IMR-90 (cell line): Measurements from ENCODE around the gene FHDC1. TPM values are rescaled to one million over a fixed set of nuclear protein-coding genes. Genes with fewer than 3 reads are reported as not detected.

Experiments
- ATAC-seq: fragments of 200-7000 bp; cut with Tn5 transposase; 2 replicates; pipeline ENCODE4 v1.9.1; 2020; ENCODE audit warnings: low read depth, mild to moderate bottlenecking, moderate library complexity
- BruUV-seq: library from RNA; stranded (reverse); fragments of 400-500 nt; replicated peaks from 2 replicates; lab custom pipeline; 2021; lab: Mats Ljungman, UMichigan
- CTCF ChIA-PET: fragments of 300-600 bp; formaldehyde crosslinking; extraction: SDS; loops from one replicate; lab custom pipeline; 2021; ENCODE audit warnings: antibody characterized with exemption; lab: Yijun Ruan, JAX
- POLR2A ChIA-PET: fragments of 300-600 bp; sonication (Branson Sonifier 250); formaldehyde crosslinking; loops from one replicate; lab custom pipeline; 2022; ENCODE audit warnings: antibody characterized with exemption; ENCODE audit not compliant: unreplicated experiment; lab: Charles Lee
- DNase-seq: peaks from one replicate; pipeline ENCODE4 v3.0.0; 2013
- H2AFZ ChIP-seq: replicated peaks from 2 replicates; pipeline ENCODE3; 2013; ENCODE audit warnings: low read length, mild to moderate bottlenecking; ENCODE audit not compliant: poor library complexity
- H2AK5ac ChIP-seq: 2 replicates; pipeline ENCODE4 v1.6.1; 2013; ENCODE audit warnings: low read depth, low read length, inconsistent platforms
- H2AK9ac ChIP-seq: replicated peaks from 2 replicates; pipeline ENCODE3; 2013; ENCODE audit warnings: mild to moderate bottlenecking, low read depth, low read length, moderate library complexity; ENCODE audit not compliant: poor library complexity
- H2BK120ac ChIP-seq: 2 replicates; pipeline ENCODE4 v1.6.1; 2013; ENCODE audit warnings: low read depth, low read length, inconsistent platforms
- H2BK15ac ChIP-seq: 3 replicates; pipeline ENCODE4 v1.6.1; 2013; ENCODE audit warnings: low read depth, low read length, inconsistent platforms
- H2BK20ac ChIP-seq: 2 replicates; pipeline ENCODE4 v1.6.1; 2013; ENCODE audit warnings: low read depth, mild to moderate bottlenecking, inconsistent platforms, low read length, moderate library complexity
- H2BK5ac ChIP-seq: 2 replicates; pipeline ENCODE4 v1.6.1; 2013; ENCODE audit warnings: mild to moderate bottlenecking, low read depth, low read length, inconsistent platforms; ENCODE audit not compliant: poor library complexity, severe bottlenecking
- H3K14ac ChIP-seq: replicated peaks from 2 replicates; pipeline ENCODE4 v1.6.1; 2013; ENCODE audit warnings: low read depth, low read length, inconsistent platforms
- H3K18ac ChIP-seq: 2 replicates; pipeline ENCODE4 v1.6.1; 2013; ENCODE audit warnings: low read depth, low read length, control low read depth
- H3K23ac ChIP-seq: 2 replicates; pipeline ENCODE4 v1.6.1; 2013; ENCODE audit warnings: low read depth, low read length, inconsistent platforms
- H3K27ac ChIP-seq: 2 replicates; pipeline ENCODE4 v1.5.1; 2013; ENCODE audit warnings: mild to moderate bottlenecking, control low read depth, low read length; ENCODE audit not compliant: insufficient read depth
- H3K27me3 ChIP-seq: 2 replicates; pipeline ENCODE4 v1.6.1; 2013; ENCODE audit warnings: low read length; ENCODE audit not compliant: control insufficient read depth, insufficient read depth
- H3K36me3 ChIP-seq: 2 replicates; pipeline ENCODE4 v1.6.1; 2013; ENCODE audit warnings: low read length, mixed read lengths; ENCODE audit not compliant: control insufficient read depth, insufficient read depth
- H3K4ac ChIP-seq: 2 replicates; pipeline ENCODE4 v1.6.1; 2013; ENCODE audit warnings: low read depth, low read length, inconsistent platforms
- H3K4me1 ChIP-seq: 2 replicates; pipeline ENCODE4 v1.6.1; 2013; ENCODE audit warnings: low read length, mixed read lengths; ENCODE audit not compliant: control insufficient read depth, insufficient read depth
- H3K4me2 ChIP-seq: 2 replicates; pipeline ENCODE4 v1.6.1; 2013; ENCODE audit warnings: low read depth, mild to moderate bottlenecking, control low read depth, low read length, moderate library complexity
- H3K4me3 ChIP-seq: 2 replicates; pipeline ENCODE4 v1.5.1; 2013; ENCODE audit warnings: low read depth, mild to moderate bottlenecking, control low read depth, low read length, moderate library complexity; ENCODE audit not compliant: insufficient read depth
- H3K56ac ChIP-seq: 2 replicates; pipeline ENCODE4 v1.6.1; 2013; ENCODE audit warnings: low read length, inconsistent platforms; ENCODE audit not compliant: insufficient read depth; ENCODE audit errors: extremely low read depth
- H3K79me1 ChIP-seq, 2 experiments: 2 replicates each; pipeline ENCODE4 v1.6.1; 2013; ENCODE audit warnings: low read length in 2 of 2, inconsistent platforms in 1 of 2, low read depth in 1 of 2
- H3K9ac ChIP-seq: 2 replicates; pipeline ENCODE4 v1.6.1; 2013; ENCODE audit warnings: low read depth, low read length, control low read depth
- H3K9me1 ChIP-seq: 2 replicates; pipeline ENCODE4 v1.6.1; 2013; ENCODE audit warnings: low read length, inconsistent platforms; ENCODE audit not compliant: insufficient read depth
- H3K9me3 ChIP-seq: 2 replicates; pipeline ENCODE4 v1.6.1; 2013; ENCODE audit warnings: low read length; ENCODE audit not compliant: control insufficient read depth, insufficient read depth
- H4K20me1 ChIP-seq: 2 replicates; pipeline ENCODE4 v1.6.1; 2013; ENCODE audit warnings: low read length, inconsistent platforms; ENCODE audit not compliant: insufficient read depth
- H4K5ac ChIP-seq: 2 replicates; pipeline ENCODE4 v1.6.1; 2013; ENCODE audit warnings: mild to moderate bottlenecking, low read depth, low read length, control low read depth
- H4K8ac ChIP-seq, 2 experiments: 2 replicates each; pipeline ENCODE4 v1.6.1; 2013; ENCODE audit warnings: low read depth in 2 of 2, low read length in 2 of 2, control low read depth in 1 of 2, inconsistent platforms in 1 of 2
- H4K91ac ChIP-seq: 2 replicates; pipeline ENCODE4 v1.6.1; 2013; ENCODE audit warnings: low read depth, low read length, inconsistent platforms; ENCODE audit not compliant: insufficient read depth
- BHLHE40 ChIP-seq: fragments of 150-350 bp; IDR thresholded peaks from 2 replicates; pipeline ENCODE4 v1.6.1; 2016; ENCODE audit warnings: mild to moderate bottlenecking, low read depth, low read length
- RAD21 ChIP-seq: IDR thresholded peaks from 2 replicates; pipeline ENCODE4 v1.6.1; 2012; ENCODE audit warnings: low read length, improper control_type of control experiment
- WGBS, 2 experiments: methylation state at CpG; one replicate each; pipeline versions ENCODE4 v1.1.5 to v1.1.7; 2013; ENCODE audit warnings: missing lambda C conversion rate in 2 of 2; ENCODE audit not compliant: insufficient read length in 1 of 2; ENCODE audit errors: extremely low coverage in 2 of 2; 5-methylcytosine and 5-hydroxymethylcytosine counted together
- dilution Hi-C: fragments of 300-500 bp; cut with HindIII; formaldehyde crosslinking; loops from one replicate; pipeline ENCODE4 v1.14.3; 2018; ENCODE audit warnings: low sequenced_read_pairs; ENCODE audit not compliant: unreplicated experiment
- in situ Hi-C: fragments of 300-500 bp; cut with MboI; formaldehyde crosslinking; loops from 3 replicates; pipeline ENCODE4 v1.14.3; 2019; ENCODE audit warnings: low sequenced_read_pairs, inconsistent platforms, mixed read lengths
- intact Hi-C: fragments of 100-400 bp; cut with micrococcal nuclease; formaldehyde crosslinking; loops from 2 replicates; pipeline ENCODE4 v1.10.0; 2022
- polyA plus RNA-seq, 3 experiments: library from polyadenylated mRNA; depleted of rRNA; stranded (reverse); fragments of >200 nt; gene quantifications; 2 replicates each; pipeline ENCODE4 v1.2.3, GENCODE V29; 2012; ENCODE audit warnings: low replicate concordance in 1 of 3
- total RNA-seq: library from RNA; depleted of rRNA; stranded (reverse); fragments of >200 nt; gene quantifications from 2 replicates; pipeline ENCODE4 v1.2.3, GENCODE V29; 2012
- TF ChIP-seq, protein P1 (sequence below): fragments of 150-350 bp; IDR thresholded peaks from 2 replicates; pipeline ENCODE4 v1.6.1; 2016; ENCODE audit warnings: low read depth, mild to moderate bottlenecking, low read length, moderate library complexity, borderline replicate concordance
- TF ChIP-seq, protein P2 (sequence below): fragments of 150-350 bp; IDR thresholded peaks from 2 replicates; pipeline ENCODE4 v1.6.1; 2017; ENCODE audit warnings: mild to moderate bottlenecking, antibody characterized with exemption, low read length, low read depth

FHDC1 gene
- total and polyA plus RNA-seq, 2 of the 4 experiments (the other 2 are of a cell fraction), result under 0.01 to 0.09 TPM

DNA sequence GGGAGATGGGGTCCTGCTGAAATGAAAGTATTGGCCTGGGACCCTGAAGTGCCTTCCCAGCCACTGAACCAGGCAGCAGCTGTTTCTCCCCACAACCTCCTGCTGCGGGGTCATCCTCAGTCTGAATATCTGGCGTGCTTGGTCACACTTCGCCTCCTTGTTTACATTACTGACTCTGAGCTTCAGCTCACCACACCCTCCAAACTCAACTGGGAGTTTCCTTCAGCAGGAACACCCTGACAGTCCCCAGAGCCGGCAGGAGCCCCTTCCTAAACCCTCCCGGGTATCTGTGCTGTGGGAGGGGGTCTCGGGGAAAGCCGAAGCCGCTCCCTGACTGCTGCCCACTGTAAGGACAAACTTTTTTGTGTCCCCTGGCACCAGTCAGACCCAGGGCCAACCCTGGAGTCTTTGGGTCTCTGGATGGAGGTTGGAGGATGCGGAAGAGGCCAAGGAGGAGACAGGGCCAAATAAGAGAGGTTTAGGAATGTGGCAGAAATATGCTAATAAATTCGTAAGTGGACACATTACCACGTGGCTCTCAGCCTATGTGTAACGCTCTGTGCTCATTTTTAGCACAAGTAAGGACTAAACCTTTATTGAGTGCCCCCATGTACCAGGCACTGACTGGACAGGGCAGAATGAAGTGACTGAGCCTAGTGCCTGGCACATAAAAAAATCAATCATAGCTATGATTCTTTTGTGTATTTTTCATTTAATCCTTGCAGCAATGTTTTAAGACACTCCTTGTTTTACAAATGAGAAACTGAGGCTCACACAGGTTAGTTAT is 20.7 kb downstream of the FHDC1 start:
- ATAC-seq (peak; percentile 94), DNase-seq (peak; percentile 64)
- Histone ChIP-seq H3K14ac (no peak overlapping the region), H2BK5ac (no peak overlapping the region), H3K27me3 (no peaks in the 10 kb centered on the region), H3K4me3 (no peak overlapping the region), H3K9ac (no peak overlapping the region), H2AK5ac (peak overlapping the region; percentile 46; the same call in 1 of the 2 replicates), H4K5ac (no peak overlapping the region), H2AFZ (peak overlapping the region; percentile 76), H3K9me3 (no peaks in the 10 kb centered on the region), H4K20me1 (no peaks in the 10 kb centered on the region), H3K27ac (no peak overlapping the region), H3K9me1 (no peaks in the 10 kb centered on the region; the same call in 1 of the 2 replicates), H3K4me1 (peaks cover 10% of the 10 kb centered on the region), H3K4ac (peak overlapping the region; percentile 30), H2BK120ac (peak overlapping the region; percentile 16; the same call in 1 of the 2 replicates), H3K79me1 (no peaks in the 10 kb centered on the region), H4K91ac (peak overlapping the region; percentile 20; the same call in 1 of the 2 replicates), H3K56ac (no peak overlapping the region), H2BK20ac (peak overlapping the region; percentile 16; the same call in 1 of the 2 replicates), H3K4me2 (peak overlapping the region; percentile 4; the same call in 1 of the 2 replicates), H3K23ac (no peak overlapping the region), H4K8ac (peak overlapping the region in 1 of 2 experiments; percentile 18; a peak in 2 of 4 replicates), H2AK9ac (peak overlapping the region; percentile 3), H2BK15ac (0 out of 3 replicates have a peak overlapping the region, but pooled peaks have one; percentile 8), H3K18ac (no peak overlapping the region), H3K36me3 (no peaks in the 10 kb centered on the region)
- ChIA-PET CTCF (no interaction called here), POLR2A (no interaction called here)
- TF ChIP-seq, protein P1, sequence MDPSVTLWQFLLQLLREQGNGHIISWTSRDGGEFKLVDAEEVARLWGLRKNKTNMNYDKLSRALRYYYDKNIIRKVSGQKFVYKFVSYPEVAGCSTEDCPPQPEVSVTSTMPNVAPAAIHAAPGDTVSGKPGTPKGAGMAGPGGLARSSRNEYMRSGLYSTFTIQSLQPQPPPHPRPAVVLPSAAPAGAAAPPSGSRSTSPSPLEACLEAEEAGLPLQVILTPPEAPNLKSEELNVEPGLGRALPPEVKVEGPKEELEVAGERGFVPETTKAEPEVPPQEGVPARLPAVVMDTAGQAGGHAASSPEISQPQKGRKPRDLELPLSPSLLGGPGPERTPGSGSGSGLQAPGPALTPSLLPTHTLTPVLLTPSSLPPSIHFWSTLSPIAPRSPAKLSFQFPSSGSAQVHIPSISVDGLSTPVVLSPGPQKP, result no peak
- TF ChIP-seq RAD21 (no peak), BHLHE40 (peak; percentile 35; the same call in 1 of the 2 replicates)
- TF ChIP-seq, protein P2, sequence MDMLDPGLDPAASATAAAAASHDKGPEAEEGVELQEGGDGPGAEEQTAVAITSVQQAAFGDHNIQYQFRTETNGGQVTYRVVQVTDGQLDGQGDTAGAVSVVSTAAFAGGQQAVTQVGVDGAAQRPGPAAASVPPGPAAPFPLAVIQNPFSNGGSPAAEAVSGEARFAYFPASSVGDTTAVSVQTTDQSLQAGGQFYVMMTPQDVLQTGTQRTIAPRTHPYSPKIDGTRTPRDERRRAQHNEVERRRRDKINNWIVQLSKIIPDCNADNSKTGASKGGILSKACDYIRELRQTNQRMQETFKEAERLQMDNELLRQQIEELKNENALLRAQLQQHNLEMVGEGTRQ, result no peak
- WGBS, 2 experiments, result 20% methylated on average over 5 of the region's 12 CpGs; no CpG with 5 or more reads in 1 of the 2 experiments
- intact Hi-C loops (no loop called here), in situ Hi-C loops (no loop called here), dilution Hi-C loops (no loop called here)
- no TSS peak for BruUV-seq
